Neutrophil (primary cell): ENCODE results near the gene RAB28.

ENCODE experiments used
- H3K27ac ChIP-seq: fragments of 200-600 bp; sonication (generic); 2 replicates; pipeline ENCODE4 v1.5.1; 2016; ENCODE audit warnings: mild to moderate bottlenecking, moderate library complexity
- H3K27me3 ChIP-seq: fragments of 200-600 bp; sonication (generic); 2 replicates; pipeline ENCODE4 v1.6.0; 2016; ENCODE audit warnings: mild to moderate bottlenecking
- H3K36me3 ChIP-seq: fragments of 200-600 bp; sonication (generic); 2 replicates; pipeline ENCODE4 v1.5.1; 2017
- H3K4me1 ChIP-seq, 2 experiments: fragments of 200-600 bp in 1 of 2; sonication (generic) in 1 of 2; 1 replicate in 1 of 2; 2 replicates in 1 of 2; pipeline versions ENCODE4 v1.5.1 to v1.6.1; 2013 to 2016; ENCODE audit warnings: low read depth in 1 of 2, low read length in 1 of 2, mild to moderate bottlenecking in 1 of 2, moderate library complexity in 1 of 2; ENCODE audit not compliant: control insufficient read depth in 1 of 2, insufficient read depth in 1 of 2
- H3K4me3 ChIP-seq, 2 experiments: fragments of 200-600 bp in 1 of 2; sonication (generic) in 1 of 2; 1 replicate in 1 of 2; 2 replicates in 1 of 2; pipeline ENCODE4 v1.5.1; 2013 to 2016; ENCODE audit warnings: low read depth in 1 of 2, low read length in 1 of 2, mild to moderate bottlenecking in 1 of 2, moderate library complexity in 1 of 2
- H3K9me3 ChIP-seq: fragments of 200-600 bp; sonication (generic); 2 replicates; pipeline ENCODE4 v1.5.1; 2016
- TF ChIP-seq, protein P1 (sequence below): fragments of 200-600 bp; sonication (generic); IDR thresholded peaks from 2 replicates; pipeline ENCODE4 v1.5.1; 2016; ENCODE audit warnings: antibody characterized with exemption

RAB28 gene

DNA sequence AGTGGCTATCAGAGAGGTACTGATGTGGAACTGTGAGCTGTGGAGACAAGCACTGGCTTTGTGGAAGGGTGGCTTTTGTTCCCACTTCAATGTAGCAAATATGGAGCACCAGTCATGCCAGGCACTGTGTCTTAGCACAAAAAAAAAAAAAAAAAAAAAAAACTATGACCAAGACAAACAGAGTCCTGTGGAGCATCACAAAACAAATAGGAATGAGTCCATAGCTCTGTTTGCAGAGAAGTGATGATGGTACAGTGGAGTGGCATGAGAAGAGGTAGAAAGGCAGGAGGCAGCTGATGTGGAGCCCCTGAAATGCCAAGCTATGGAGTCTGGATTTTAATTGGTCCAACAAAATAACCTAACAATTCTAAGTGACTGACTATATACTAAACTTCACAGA, 116.9 kb downstream of the RAB28 start:
- Histone ChIP-seq H3K4me3 (no peak overlapping the region), H3K9me3 (no peaks in the 10 kb centered on the region), H3K4me1 (no peaks in the 10 kb centered on the region), H3K27me3 (no peaks in the 10 kb centered on the region), H3K27ac (no peak overlapping the region), H3K36me3 (no peaks in the 10 kb centered on the region)
- TF ChIP-seq, protein P1, sequence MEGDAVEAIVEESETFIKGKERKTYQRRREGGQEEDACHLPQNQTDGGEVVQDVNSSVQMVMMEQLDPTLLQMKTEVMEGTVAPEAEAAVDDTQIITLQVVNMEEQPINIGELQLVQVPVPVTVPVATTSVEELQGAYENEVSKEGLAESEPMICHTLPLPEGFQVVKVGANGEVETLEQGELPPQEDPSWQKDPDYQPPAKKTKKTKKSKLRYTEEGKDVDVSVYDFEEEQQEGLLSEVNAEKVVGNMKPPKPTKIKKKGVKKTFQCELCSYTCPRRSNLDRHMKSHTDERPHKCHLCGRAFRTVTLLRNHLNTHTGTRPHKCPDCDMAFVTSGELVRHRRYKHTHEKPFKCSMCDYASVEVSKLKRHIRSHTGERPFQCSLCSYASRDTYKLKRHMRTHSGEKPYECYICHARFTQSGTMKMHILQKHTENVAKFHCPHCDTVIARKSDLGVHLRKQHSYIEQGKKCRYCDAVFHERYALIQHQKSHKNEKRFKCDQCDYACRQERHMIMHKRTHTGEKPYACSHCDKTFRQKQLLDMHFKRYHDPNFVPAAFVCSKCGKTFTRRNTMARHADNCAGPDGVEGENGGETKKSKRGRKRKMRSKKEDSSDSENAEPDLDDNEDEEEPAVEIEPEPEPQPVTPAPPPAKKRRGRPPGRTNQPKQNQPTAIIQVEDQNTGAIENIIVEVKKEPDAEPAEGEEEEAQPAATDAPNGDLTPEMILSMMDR = no peak

DNA sequence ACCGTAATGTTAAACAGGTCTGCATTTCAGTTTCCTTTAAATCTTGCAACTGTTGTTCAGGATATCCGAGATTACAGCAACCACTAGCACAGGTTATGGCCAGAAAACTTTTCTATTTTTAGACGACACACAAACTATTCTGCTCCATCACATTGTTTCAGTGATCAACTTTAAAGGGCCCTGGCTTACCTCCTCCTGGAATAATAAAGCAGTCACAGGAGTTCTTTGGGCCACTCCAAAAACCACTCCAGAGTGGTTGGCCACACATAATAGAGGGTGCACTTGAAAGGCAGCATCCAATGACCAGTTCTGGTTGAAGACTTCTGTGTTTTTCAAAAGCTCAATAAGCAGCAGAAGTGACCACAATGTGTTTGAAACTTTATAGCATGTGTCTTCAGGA, 118.9 kb downstream of the RAB28 start:
- Histone ChIP-seq H3K4me3 (no peak overlapping the region), H3K27me3 (no peaks in the 10 kb centered on the region), H3K27ac (no peak overlapping the region), H3K4me1 (no peaks in the 10 kb centered on the region), H3K36me3 (no peaks in the 10 kb centered on the region), H3K9me3 (no peaks in the 10 kb centered on the region)
- TF ChIP-seq, protein P1 = no peak

DNA sequence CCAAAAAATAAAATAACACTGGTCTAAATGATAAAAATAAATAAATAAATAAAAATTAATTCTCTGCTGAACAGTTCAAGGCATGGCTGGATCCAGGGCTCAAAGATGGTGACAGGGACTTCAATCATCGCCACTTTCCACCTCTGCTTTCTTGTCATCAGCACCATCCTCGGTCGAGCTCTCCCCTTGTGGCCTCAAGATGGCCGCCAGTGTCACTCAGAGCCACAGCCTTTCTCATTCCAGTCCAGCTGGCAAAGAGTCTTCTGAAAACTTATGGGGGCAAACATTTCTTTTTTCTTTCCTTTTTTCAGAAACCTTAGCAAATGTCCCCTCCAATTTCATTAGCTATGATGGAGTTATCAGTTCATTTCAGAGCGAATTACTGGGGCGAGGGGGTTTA, 119.5 kb downstream of the RAB28 start:
- no peaks in the 10 kb centered on the region for H3K4me1 ChIP-seq
- TF ChIP-seq, protein P1 = no peak
- no peak overlapping the region for H3K4me3 ChIP-seq
- no peaks in the 10 kb centered on the region for H3K9me3 ChIP-seq
- no peaks in the 10 kb centered on the region for H3K36me3 ChIP-seq
- H3K27me3 ChIP-seq = no peaks in the 10 kb centered on the region
- H3K27ac ChIP-seq = no peak overlapping the region

DNA sequence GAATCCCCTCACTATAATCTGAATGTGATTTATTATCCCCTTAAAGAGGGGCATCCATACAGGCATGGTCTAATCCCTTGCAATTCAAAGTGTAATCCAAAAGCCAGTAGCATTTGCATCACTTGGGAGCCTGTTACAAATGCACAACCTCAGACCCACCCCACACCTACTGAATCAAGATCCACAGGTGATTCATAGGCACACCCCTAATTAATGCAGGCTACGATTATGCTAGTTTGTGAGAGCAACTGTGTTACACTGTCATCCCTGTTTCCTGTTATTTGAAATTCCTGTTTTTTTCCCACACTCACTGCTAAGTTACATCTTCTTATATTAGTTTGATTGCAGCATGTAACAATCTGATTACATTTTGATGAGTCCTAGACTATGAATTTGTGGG, 120.0 kb downstream of the RAB28 start:
- Histone ChIP-seq H3K4me3 (no peak overlapping the region), H3K36me3 (no peaks in the 10 kb centered on the region), H3K27me3 (no peaks in the 10 kb centered on the region), H3K4me1 (no peaks in the 10 kb centered on the region), H3K27ac (no peak overlapping the region), H3K9me3 (no peaks in the 10 kb centered on the region)
- TF ChIP-seq, protein P1 = no peak

DNA sequence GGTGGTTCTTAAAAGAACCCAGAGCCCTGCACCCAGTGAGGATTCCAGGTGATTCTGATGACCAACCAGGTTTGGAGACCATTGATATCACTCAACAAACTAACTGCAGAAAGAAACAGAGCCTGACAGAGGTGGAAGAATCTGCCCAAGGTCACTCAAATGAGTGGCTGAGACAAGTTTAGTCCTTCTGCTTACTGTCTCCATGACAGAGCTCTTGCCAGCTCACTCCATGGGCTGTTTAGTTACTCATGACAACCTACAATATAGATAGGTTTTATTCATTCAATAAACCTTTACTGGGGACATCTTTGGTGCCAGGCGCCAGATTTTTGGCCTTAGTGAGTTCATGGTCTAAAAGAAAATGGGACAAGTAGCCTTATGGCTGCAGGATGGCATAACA, 124.3 kb downstream of the RAB28 start:
- Histone ChIP-seq H3K9me3 (no peaks in the 10 kb centered on the region), H3K27ac (no peak overlapping the region), H3K36me3 (no peaks in the 10 kb centered on the region), H3K27me3 (no peaks in the 10 kb centered on the region), H3K4me3 (no peak overlapping the region), H3K4me1 (no peaks in the 10 kb centered on the region)
- TF ChIP-seq, protein P1 = no peak
